T-helper 17 cell (primary cell): ENCODE results near the gene LRFN4. TPM values are rescaled to one million over a fixed set of nuclear protein-coding genes. Genes with fewer than 3 reads are reported as not detected.
A peak's percentile ranks its signal among the peaks of the same experiment; 100 is the strongest.

Source experiments
- ATAC-seq: fragments of 150-1000 bp; cut with Tn5 transposase; 2 replicates; pipeline ENCODE4 v1.10.0; 2021; ENCODE audit warnings: mild to moderate bottlenecking, moderate library complexity
- DNase-seq, 3 donors: peaks; one replicate each; pipeline versions ENCODE4 v3.0.0 to v3.0.0-alpha.2; 2020 to 2021
- H3K9me3 ChIP-seq: one replicate; pipeline ENCODE4 v1.7.0; 2013; ENCODE audit warnings: low read length, mild to moderate bottlenecking; ENCODE audit not compliant: control insufficient read depth, poor library complexity, severe bottlenecking
- H3K27ac Mint-ChIP-seq: one replicate; pipeline ENCODE4 v1.8.0; 2022; ENCODE audit warnings: mild to moderate bottlenecking, moderate library complexity, mixed read lengths
- H3K27me3 Mint-ChIP-seq: one replicate; pipeline ENCODE4 v1.8.0; 2022; ENCODE audit warnings: mixed read lengths
- H3K36me3 Mint-ChIP-seq: one replicate; pipeline ENCODE4 v1.8.0; 2022; ENCODE audit warnings: low read depth, mixed read lengths
- H3K4me1 Mint-ChIP-seq: one replicate; pipeline ENCODE4 v1.8.0; 2022; ENCODE audit warnings: mild to moderate bottlenecking, mixed read lengths
- H3K4me3 Mint-ChIP-seq: one replicate; pipeline ENCODE4 v1.8.0; 2022; ENCODE audit warnings: mild to moderate bottlenecking, moderate library complexity, mixed read lengths
- total RNA-seq, 4 donors: library from RNA in 2 of 4; stranded (reverse) in 2 of 4; gene quantifications; one replicate each; pipeline ENCODE4 v1.2.3 and lab custom pipeline; 2022 to 2026

LRFN4 gene
- total RNA-seq, 2 donors from 2014 or later = 6.2 to 8.3 TPM

- H3K27ac Mint-ChIP-seq = no peak overlapping the region
- peak overlapping the region; percentile 88 for H3K4me3 Mint-ChIP-seq
Measured at GRCh38 chr11:66857927-66858185, 992 bp downstream of the LRFN4 start.

GRCh38 chr11:66858186-66858938 lies 1.5 kb downstream of the LRFN4 start:
- DNase-seq (no peak), ATAC-seq (no peak)
- peaks cover 2% of the 10 kb centered on the region for H3K4me1 Mint-ChIP-seq
- H3K4me3 Mint-ChIP-seq = peak overlapping the region; percentile 88
- H3K36me3 Mint-ChIP-seq = no peaks in the 10 kb centered on the region
- H3K27ac Mint-ChIP-seq = no peak overlapping the region
- H3K27me3 Mint-ChIP-seq = no peaks in the 10 kb centered on the region
- no peaks in the 10 kb centered on the region for H3K9me3 ChIP-seq

More at GRCh38 chr11:66857927-66858185, 992 bp downstream of the LRFN4 start:
- Mint-ChIP-seq H3K4me1 (peaks cover 2% of the 10 kb centered on the region), H3K27me3 (no peaks in the 10 kb centered on the region), H3K36me3 (no peaks in the 10 kb centered on the region)
- H3K9me3 ChIP-seq = no peaks in the 10 kb centered on the region
- DNase-seq (no peak), ATAC-seq (no peak)

- H3K27me3 Mint-ChIP-seq = no peaks in the 10 kb centered on the region
- DNase-seq (no peak), ATAC-seq (no peak)
- peaks cover 2% of the 10 kb centered on the region for H3K4me1 Mint-ChIP-seq
- H3K9me3 ChIP-seq = no peaks in the 10 kb centered on the region
- no peaks in the 10 kb centered on the region for H3K36me3 Mint-ChIP-seq
- H3K27ac Mint-ChIP-seq = no peak overlapping the region
- no peak overlapping the region for H3K4me3 Mint-ChIP-seq
Measured at GRCh38 chr11:66858939-66859685, 2.2 kb downstream of the LRFN4 start.

- Mint-ChIP-seq H3K36me3 (no peaks in the 10 kb centered on the region), H3K27me3 (no peaks in the 10 kb centered on the region), H3K27ac (no peak overlapping the region), H3K4me1 (peaks cover 5% of the 10 kb centered on the region), H3K4me3 (no peak overlapping the region)
- ATAC-seq (no peak), DNase-seq (no peak)
- no peaks in the 10 kb centered on the region for H3K9me3 ChIP-seq
Measured at GRCh38 chr11:66859686-66860448, 3.0 kb downstream of the LRFN4 start.

- H3K9me3 ChIP-seq = no peaks in the 10 kb centered on the region
- Mint-ChIP-seq H3K36me3 (no peaks in the 10 kb centered on the region), H3K4me3 (no peak overlapping the region), H3K27me3 (no peaks in the 10 kb centered on the region), H3K4me1 (peaks cover 5% of the 10 kb centered on the region), H3K27ac (no peak overlapping the region)
- ATAC-seq = no peak
- no peak for DNase-seq
Measured at GRCh38 chr11:66860449-66860831, 3.6 kb downstream of the LRFN4 start.

GRCh38 chr11:66861038-66861773 lies 4.3 kb downstream of the LRFN4 start:
- ATAC-seq = no peak
- Mint-ChIP-seq H3K4me3 (no peak overlapping the region), H3K27me3 (no peaks in the 10 kb centered on the region), H3K4me1 (peaks cover 5% of the 10 kb centered on the region), H3K27ac (no peak overlapping the region), H3K36me3 (no peaks in the 10 kb centered on the region)
- DNase-seq = no peak
- H3K9me3 ChIP-seq = no peaks in the 10 kb centered on the region

- no peaks in the 10 kb centered on the region for H3K9me3 ChIP-seq
- Mint-ChIP-seq H3K4me3 (no peak overlapping the region), H3K36me3 (no peaks in the 10 kb centered on the region), H3K4me1 (peaks cover 5% of the 10 kb centered on the region), H3K27me3 (no peaks in the 10 kb centered on the region), H3K27ac (no peak overlapping the region)
- DNase-seq (no peak), ATAC-seq (no peak)
Measured at GRCh38 chr11:66861774-66862558, 5.1 kb downstream of the LRFN4 start.

- H3K4me1 Mint-ChIP-seq = peaks cover 4% of the 10 kb centered on the region
- H3K27me3 Mint-ChIP-seq = no peaks in the 10 kb centered on the region
- ATAC-seq = no peak
- no peak overlapping the region for H3K27ac Mint-ChIP-seq
- H3K36me3 Mint-ChIP-seq = no peaks in the 10 kb centered on the region
- no peak overlapping the region for H3K4me3 Mint-ChIP-seq
- no peak for DNase-seq
- H3K9me3 ChIP-seq = no peaks in the 10 kb centered on the region
Measured at GRCh38 chr11:66862559-66863037, 5.7 kb downstream of the LRFN4 start.

GRCh38 chr11:66863428-66864125 lies 6.7 kb downstream of the LRFN4 start:
- H3K27ac Mint-ChIP-seq = no peak overlapping the region
- no peaks in the 10 kb centered on the region for H3K27me3 Mint-ChIP-seq
- H3K4me1 Mint-ChIP-seq = peaks cover 4% of the 10 kb centered on the region
- H3K9me3 ChIP-seq = no peaks in the 10 kb centered on the region
- no peak for ATAC-seq
- no peaks in the 10 kb centered on the region for H3K36me3 Mint-ChIP-seq
- no peak overlapping the region for H3K4me3 Mint-ChIP-seq
- no peak for DNase-seq

GRCh38 chr11:66864172-66864901 lies 7.5 kb downstream of the LRFN4 start:
- Mint-ChIP-seq H3K4me1 (peaks cover 7% of the 10 kb centered on the region), H3K4me3 (no peak overlapping the region), H3K36me3 (no peaks in the 10 kb centered on the region), H3K27ac (no peak overlapping the region), H3K27me3 (no peaks in the 10 kb centered on the region)
- no peaks in the 10 kb centered on the region for H3K9me3 ChIP-seq
- ATAC-seq (no peak), DNase-seq (no peak)

GRCh38 chr11:66864924-66865697 lies 8.2 kb downstream of the LRFN4 start:
- Mint-ChIP-seq H3K4me3 (no peak overlapping the region), H3K27me3 (no peaks in the 10 kb centered on the region), H3K36me3 (no peaks in the 10 kb centered on the region), H3K4me1 (peaks cover 7% of the 10 kb centered on the region), H3K27ac (no peak overlapping the region)
- ATAC-seq (no peak), DNase-seq (no peak)
- no peaks in the 10 kb centered on the region for H3K9me3 ChIP-seq
